GM12873 (cell line): ENCODE data around the gene CLDN10.

Source experiments
- TF ChIP-seq, protein P1 (sequence below): IDR thresholded peaks from 2 replicates; pipeline ENCODE4 v1.5.1; 2012; ENCODE audit warnings: low read depth, mild to moderate bottlenecking, moderate library complexity, low read length, control low read depth; ENCODE audit not compliant: insufficient read depth; ENCODE audit errors: missing control alignments

CLDN10 gene

DNA sequence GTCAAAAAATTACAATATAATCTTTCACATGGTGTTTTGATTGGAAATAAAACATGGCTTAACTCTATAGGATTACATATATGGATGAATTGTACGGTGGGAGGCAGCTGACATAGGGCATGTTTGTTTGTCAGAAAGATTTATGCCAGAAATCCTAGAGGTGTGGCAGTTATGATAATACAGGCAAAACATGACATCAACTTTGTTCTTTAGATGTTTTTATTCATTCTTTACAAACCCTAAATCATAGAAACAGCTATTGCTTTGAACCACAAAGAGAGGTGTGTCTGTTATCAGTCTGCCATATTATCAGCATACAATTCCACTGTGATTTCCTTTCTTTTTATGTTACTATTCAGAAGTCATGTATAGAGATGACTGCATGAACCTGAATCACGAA, 8.2 kb upstream of the CLDN10 start:
- TF ChIP-seq, protein P1, sequence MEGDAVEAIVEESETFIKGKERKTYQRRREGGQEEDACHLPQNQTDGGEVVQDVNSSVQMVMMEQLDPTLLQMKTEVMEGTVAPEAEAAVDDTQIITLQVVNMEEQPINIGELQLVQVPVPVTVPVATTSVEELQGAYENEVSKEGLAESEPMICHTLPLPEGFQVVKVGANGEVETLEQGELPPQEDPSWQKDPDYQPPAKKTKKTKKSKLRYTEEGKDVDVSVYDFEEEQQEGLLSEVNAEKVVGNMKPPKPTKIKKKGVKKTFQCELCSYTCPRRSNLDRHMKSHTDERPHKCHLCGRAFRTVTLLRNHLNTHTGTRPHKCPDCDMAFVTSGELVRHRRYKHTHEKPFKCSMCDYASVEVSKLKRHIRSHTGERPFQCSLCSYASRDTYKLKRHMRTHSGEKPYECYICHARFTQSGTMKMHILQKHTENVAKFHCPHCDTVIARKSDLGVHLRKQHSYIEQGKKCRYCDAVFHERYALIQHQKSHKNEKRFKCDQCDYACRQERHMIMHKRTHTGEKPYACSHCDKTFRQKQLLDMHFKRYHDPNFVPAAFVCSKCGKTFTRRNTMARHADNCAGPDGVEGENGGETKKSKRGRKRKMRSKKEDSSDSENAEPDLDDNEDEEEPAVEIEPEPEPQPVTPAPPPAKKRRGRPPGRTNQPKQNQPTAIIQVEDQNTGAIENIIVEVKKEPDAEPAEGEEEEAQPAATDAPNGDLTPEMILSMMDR = no peak

DNA sequence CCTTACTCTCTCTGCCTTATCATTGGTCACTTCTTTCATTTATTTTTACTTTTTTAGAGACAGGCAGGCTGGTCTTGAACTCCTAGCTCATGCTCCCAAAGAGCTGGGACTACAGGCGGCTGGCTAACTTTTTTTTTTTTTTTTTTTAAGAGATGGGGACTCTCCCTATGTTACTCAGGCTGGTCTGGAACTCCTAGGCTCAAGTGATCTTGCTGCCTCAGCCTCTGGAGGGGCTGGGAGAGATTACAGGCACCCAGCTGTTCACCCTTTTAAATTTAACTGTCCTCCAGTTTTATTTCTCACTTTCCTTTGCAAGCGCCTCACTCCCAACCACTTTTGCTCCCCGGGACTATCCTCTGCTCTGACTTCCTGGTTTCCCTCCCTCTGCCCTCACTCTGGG, 5.6 kb upstream of the CLDN10 start:
- TF ChIP-seq, protein P1 = no peak

DNA sequence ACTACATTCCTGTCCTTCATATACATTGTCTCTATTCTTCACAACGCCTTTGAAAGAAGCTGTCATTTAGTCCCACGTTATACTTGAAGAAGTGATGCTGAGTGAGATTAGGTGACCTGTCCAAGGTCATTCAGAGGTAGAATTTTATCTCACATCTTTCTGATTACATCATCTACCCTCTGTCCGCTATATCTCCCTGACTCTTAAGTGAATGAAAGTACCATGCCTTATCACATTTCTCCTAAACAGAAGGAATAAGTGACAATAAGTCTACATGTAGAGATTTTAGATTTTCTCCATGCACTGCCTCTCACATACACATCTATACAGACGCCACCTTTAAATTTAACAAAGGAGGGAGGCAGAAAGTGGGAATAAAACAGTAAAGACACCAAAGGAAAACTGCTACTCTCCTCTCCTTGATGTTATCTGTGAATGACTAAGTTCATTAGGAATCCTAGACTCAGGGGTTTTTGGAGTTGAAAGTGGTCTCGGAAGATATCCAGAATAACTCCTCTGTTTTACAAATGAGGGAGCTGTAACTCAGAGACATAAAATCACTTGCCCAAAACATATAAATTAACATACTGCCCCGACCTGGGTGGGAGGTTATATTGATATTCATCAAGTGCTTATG, 4.9 kb upstream of the CLDN10 start:
- TF ChIP-seq, protein P1 = no peak

DNA sequence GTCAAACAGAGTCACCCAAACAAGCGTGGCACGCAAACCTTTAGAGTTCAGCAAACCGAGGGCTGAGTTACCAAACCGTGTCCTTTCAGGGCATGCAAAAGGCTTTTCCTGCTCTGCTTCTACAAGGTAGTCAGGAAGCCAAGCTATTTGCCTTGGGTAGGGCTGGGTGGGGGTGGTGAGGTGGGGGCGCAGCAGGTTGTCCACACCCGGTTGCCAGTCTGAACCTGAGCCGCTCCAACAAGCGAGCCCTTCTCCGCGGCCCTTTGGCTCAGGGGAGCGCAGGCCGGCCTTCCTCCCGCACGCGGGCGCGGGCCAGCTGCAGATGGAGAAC, 347 bp upstream of the CLDN10 start:
- TF ChIP-seq, protein P1 = no peak

DNA sequence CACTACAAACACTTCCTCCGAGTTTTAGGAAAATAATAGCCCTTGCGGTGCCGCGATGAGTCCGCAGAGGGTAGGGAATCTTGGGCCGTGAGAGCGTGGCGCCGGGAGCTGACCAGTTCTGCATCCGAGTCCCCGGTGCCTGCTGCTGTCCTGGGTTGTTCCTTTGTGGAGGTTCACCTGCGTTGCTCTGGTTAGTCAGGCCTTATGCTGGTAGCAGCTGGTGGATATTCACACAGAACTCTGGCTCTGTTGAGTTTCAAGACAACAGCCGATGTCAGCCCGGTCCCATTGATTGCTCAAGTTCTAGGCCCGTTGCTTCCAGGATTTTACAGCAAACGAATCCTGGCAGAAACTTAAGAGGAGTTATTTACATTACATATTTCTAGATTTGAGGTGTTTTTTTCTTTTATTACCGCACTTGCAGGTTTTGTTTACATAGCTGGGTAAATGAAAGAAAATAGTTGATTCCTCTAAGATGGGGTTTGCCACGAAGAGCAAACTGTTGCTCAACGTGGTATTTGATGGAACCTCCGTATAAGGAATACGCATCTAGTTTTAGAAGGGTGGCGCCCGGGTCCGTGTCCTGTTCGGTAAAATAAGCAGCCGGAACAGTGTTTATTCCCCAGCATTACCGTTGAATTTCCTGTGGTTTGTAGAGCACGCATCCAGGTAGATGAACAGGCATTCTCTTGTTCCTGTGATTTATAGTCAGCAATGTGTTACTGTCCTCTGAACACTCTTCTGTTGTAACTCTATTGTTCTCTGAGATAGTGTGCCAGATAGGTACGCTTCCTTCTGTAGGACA, 1.3 kb downstream of the CLDN10 start:
- TF ChIP-seq, protein P1 = no peak

DNA sequence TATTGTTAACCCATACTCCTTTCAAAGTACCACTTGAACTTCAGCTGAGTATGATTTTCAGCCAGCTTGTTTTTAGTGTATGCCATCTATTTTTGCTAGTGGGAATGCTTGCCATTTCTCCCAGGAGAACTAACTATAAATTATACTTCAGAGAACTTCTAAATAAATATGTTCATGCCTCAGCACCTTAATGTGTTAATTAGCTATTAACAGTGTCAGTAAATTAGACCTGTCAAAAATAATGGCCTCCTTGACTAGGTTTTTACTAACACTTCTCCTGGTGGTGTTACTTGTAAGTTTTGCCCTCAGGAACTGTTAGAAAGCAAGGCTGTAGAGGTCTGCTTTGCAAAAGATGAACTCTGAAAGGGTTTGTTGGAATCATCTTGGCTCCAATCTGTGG, 4.5 kb downstream of the CLDN10 start:
- TF ChIP-seq, protein P1 = no peak

DNA sequence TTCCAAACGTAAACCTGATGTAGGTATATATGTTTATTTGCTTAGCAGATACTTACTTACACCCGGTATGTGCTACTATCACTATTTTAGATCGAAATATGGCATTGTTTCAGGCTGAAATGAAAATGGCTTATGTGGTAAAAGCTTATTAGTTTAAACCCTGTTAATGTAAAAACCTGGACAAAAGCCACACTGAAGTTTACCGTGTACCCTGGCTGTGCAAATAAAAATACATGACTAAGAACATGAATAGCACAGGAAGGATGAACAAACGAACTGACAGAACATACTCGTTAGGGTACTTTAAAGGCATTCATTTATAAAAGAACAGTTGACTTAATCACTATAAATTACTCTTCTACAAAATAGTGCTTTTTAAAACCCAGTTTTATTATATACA, 6.6 kb downstream of the CLDN10 start:
- TF ChIP-seq, protein P1 = no peak
